Measurements from ENCODE around the gene SP3. TPM values are rescaled to one million over a fixed set of nuclear protein-coding genes. Genes with fewer than 3 reads are reported as not detected.

Gene SP3
- total RNA-seq, 2 experiments from 2014 or later, result 80.5 to 84.0 TPM

DNA sequence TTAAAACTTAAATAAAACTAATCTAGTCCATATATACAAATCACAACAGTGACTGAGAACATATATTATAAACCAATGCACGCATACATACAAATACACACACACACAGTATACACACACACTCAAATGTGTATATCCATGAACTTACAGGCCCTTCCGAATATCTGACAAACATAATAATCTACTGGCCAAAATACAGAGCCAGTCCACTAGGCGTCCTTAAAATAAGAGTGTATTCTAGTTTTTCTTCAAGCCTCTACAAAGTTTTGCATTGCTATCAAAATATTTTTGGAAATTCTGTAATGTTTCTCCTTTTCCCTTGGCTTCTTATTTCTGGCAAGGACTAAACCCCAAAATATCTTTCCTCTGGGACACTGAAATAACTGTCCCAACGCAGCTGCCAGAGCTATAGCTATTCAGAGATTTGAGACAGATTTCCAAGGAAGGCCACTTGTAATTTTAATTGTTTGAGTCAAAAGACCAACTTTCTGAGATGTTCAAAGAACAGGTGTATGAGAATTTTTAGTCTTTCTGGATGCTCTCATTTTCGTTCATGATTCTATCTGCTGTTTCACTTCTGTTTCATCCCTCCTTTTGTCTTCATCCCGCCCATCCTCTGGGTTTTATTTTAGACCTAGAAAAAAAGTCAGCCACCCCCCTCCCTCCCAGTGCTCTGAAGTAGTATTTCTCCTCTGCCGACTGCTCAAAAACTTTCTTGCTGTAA, 24.1 kb upstream of the SP3 start:
- H3K4me1 Mint-ChIP-seq (ENCODE audit: low read depth), result peaks cover 4% of the 10 kb centered on the region
- H3K27ac Mint-ChIP-seq, result no peak overlapping the region
- ATAC-seq (no peak), DNase-seq (no peak)
- no peaks in the 10 kb centered on the region for H3K9me3 Mint-ChIP-seq
- TF ChIP-seq, protein P1, sequence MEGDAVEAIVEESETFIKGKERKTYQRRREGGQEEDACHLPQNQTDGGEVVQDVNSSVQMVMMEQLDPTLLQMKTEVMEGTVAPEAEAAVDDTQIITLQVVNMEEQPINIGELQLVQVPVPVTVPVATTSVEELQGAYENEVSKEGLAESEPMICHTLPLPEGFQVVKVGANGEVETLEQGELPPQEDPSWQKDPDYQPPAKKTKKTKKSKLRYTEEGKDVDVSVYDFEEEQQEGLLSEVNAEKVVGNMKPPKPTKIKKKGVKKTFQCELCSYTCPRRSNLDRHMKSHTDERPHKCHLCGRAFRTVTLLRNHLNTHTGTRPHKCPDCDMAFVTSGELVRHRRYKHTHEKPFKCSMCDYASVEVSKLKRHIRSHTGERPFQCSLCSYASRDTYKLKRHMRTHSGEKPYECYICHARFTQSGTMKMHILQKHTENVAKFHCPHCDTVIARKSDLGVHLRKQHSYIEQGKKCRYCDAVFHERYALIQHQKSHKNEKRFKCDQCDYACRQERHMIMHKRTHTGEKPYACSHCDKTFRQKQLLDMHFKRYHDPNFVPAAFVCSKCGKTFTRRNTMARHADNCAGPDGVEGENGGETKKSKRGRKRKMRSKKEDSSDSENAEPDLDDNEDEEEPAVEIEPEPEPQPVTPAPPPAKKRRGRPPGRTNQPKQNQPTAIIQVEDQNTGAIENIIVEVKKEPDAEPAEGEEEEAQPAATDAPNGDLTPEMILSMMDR (IDR thresholded peaks at IDR 0.05), result no peak
- intact Hi-C loops (cut with micrococcal nuclease), result no loop called here
- no peaks in the 10 kb centered on the region for H3K27me3 Mint-ChIP-seq
- H3K36me3 Mint-ChIP-seq (ENCODE audit: low read depth), result no peaks in the 10 kb centered on the region
- POLR2A ChIA-PET, result interaction anchor here (0.8 kb wide), 1 partner anchor 18 kb away, joined by 3 read pairs; no protein-coding TSS in a partner anchor
- no peak overlapping the region for H3K4me3 Mint-ChIP-seq
- CTCF ChIA-PET, result no interaction called here

DNA sequence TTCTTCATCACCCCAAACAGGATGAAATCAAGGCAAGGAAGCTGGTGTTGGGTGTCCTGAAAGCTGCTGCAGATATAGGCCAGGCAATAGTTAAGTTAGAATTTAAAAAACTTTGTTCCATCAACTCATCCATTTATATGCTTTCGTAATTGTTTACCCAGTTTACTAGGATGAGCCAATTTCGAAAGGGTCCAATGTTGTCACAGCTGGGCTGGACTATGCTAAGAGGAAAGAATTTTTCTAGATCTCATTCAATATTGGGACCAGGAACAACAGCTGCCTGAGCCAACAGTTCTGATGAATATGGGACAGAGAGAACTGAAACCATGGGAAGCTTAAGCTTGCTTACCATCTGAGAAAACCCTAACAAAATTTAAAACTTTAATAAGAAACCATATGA, 21.6 kb upstream of the SP3 start:
- POLR2A ChIA-PET, result no interaction called here
- no peak overlapping the region for H3K4me3 Mint-ChIP-seq
- intact Hi-C loops (cut with micrococcal nuclease), result no loop called here

DNA sequence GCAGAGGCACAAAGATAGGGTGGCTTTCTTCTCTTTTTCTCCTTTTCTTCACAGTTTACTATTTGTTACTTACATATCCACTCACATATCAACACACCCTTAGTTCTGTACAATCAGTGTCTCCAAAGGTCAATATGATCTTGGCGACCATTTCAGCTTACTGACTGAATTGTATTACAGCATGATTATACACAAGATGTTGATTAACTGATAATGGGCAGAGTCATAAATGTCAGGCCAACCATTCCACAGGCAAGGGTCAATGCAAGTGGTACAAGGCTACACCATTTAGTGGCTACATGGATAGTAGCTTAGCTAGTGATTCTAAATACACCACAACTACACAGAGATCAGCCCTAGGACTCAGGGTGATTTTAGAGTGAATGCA, 20.4 kb upstream of the SP3 start:
- POLR2A ChIA-PET, result no interaction called here
- Mint-ChIP-seq H3K27ac (no peak overlapping the region), H3K4me3 (no peak overlapping the region), H3K9me3 (no peaks in the 10 kb centered on the region), H3K36me3 (ENCODE audit: low read depth) (no peaks in the 10 kb centered on the region), H3K27me3 (peaks cover 2% of the 10 kb centered on the region), H3K4me1 (ENCODE audit: low read depth) (peaks cover 13% of the 10 kb centered on the region)
- intact Hi-C loops (cut with micrococcal nuclease), result no loop called here
- CTCF ChIA-PET, result interaction anchor here (0.8 to 0.9 kb wide), 2 partner anchors 32 to 55 kb away, joined by 3 read pairs; no protein-coding TSS in a partner anchor
- no peak for DNase-seq
- ATAC-seq, result no peak
- TF ChIP-seq, protein P1 (IDR thresholded peaks at IDR 0.05), result no peak

More for the DNA sequence above, 21.6 kb upstream of the SP3 start:
- no peaks in the 10 kb centered on the region for H3K36me3 Mint-ChIP-seq (ENCODE audit: low read depth)
- H3K9me3 Mint-ChIP-seq, result no peaks in the 10 kb centered on the region
- DNase-seq (no peak), ATAC-seq (no peak)
- peaks cover 12% of the 10 kb centered on the region for H3K4me1 Mint-ChIP-seq (ENCODE audit: low read depth)
- TF ChIP-seq, protein P1 (IDR thresholded peaks at IDR 0.05), result no peak
- H3K27ac Mint-ChIP-seq, result no peak overlapping the region
- CTCF ChIA-PET, result interaction anchor here (1.1 kb wide), 1 partner anchor 42 kb away, joined by 3 read pairs; no protein-coding TSS in a partner anchor
- peaks cover 2% of the 10 kb centered on the region for H3K27me3 Mint-ChIP-seq

DNA sequence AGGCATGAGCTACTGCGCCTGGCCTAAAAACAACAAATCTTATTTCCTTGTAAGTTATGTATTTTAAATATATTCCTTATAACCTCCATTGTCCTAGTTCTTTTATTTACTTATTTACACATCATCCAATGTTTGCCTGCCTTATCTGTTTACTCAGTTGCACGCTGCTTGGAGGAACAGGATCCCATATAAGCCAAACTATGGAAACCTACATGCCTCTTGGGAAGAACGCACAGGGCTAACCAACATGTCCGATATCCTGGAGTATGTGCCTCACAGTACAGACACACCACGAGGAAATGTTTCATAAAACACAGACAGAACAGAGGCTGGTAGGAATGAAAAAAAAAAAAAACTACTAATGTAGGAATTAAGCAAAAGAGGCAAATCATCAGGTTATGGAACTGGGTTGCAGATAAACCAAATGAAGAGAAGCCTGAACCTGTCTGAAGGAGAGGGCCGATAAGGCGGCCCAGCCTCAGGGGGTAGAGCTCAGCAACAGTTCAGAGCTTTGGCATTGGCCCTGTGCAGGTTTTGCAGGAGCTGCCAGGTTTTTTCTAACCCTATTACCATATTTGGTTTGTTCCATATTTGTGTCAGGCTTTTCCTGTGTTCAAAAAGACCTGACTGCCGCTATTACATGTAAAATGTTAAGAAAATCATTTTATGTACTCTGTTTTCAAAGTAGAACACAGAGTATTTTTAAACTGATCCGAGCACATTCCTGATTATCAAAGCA, 19.9 kb upstream of the SP3 start:
- intact Hi-C loops (cut with micrococcal nuclease), result no loop called here
- Mint-ChIP-seq H3K4me1 (ENCODE audit: low read depth) (peaks cover 13% of the 10 kb centered on the region), H3K27ac (no peak overlapping the region), H3K4me3 (no peak overlapping the region), H3K27me3 (peaks cover 2% of the 10 kb centered on the region), H3K9me3 (no peaks in the 10 kb centered on the region), H3K36me3 (ENCODE audit: low read depth) (no peaks in the 10 kb centered on the region)
- no peak for ATAC-seq
- ChIA-PET POLR2A (no interaction called here), CTCF (interaction anchor here (0.8 to 0.9 kb wide), 2 partner anchors 32 to 55 kb away, joined by 3 read pairs; no protein-coding TSS in a partner anchor)
- DNase-seq, result no peak
- TF ChIP-seq, protein P1 (IDR thresholded peaks at IDR 0.05), result no peak

DNA sequence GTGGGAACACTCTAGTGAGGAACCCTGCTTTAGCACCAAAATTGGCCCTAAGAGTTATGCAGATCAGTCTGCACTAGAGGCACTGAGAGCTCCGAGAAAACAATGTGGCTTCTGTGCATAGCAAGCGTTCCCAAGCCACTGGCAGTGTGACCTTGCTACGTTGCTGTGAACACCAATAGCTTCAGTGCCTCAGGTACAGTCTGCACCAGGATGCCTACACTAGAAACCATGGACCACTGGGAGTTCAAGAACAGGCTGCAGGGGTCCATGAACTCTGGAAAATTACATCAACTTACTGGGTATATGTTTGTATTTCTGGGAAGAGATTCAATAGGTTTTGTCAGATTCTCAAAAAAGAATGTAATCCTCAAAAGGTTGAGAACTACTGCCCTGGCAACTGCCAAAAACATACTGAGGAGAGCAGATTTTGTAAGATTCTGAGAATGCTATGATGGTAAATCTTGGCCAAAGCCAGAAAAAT, 18.3 kb upstream of the SP3 start:
- no peak for ATAC-seq
- ChIA-PET POLR2A (no interaction called here), CTCF (no interaction called here)
- Mint-ChIP-seq H3K27me3 (peaks cover 2% of the 10 kb centered on the region), H3K4me1 (ENCODE audit: low read depth) (peaks cover 19% of the 10 kb centered on the region), H3K27ac (no peak overlapping the region), H3K4me3 (no peak overlapping the region), H3K36me3 (ENCODE audit: low read depth) (no peaks in the 10 kb centered on the region), H3K9me3 (no peaks in the 10 kb centered on the region)
- no peak for DNase-seq
- TF ChIP-seq, protein P1 (IDR thresholded peaks at IDR 0.05), result no peak
- intact Hi-C loops (cut with micrococcal nuclease), result no loop called here

All from activated CD8-positive, alpha-beta T cell treated with anti-CD3 and anti-CD28 coated beads for 36 hours (primary cell).